CD4-positive, alpha-beta T cell treated with Interleukin-4 for 1 hour (primary cell): ENCODE measurements around the gene DDIT3.

ENCODE experiments used
- DNase-seq, 2 donors: peaks; one replicate each; pipeline ENCODE4 v3.0.0-alpha.2; 2020 to 2022

The DDIT3 gene

GRCh38 chr12:57546438-57547287, 26.3 kb upstream of the DDIT3 start, which contains the start of gene DCTN2:
Gene DCTN2, minus strand, starts transcription at chr12:57547192. Its CDS starts 129 bp downstream, at chr12:57547063.
- DNase-seq: peak; percentile 97

GRCh38 chr12:57545809-57546437, 25.6 kb upstream of the DDIT3 start:
- no peak for DNase-seq

- DNase-seq: no peak
Measured at GRCh38 chr12:57543581-57543980, 23.3 kb upstream of the DDIT3 start.

- no peak for DNase-seq
Measured at GRCh38 chr12:57541717-57542116, 21.4 kb upstream of the DDIT3 start.

- no peak for DNase-seq
Measured at GRCh38 chr12:57541001-57541400, 20.7 kb upstream of the DDIT3 start.

GRCh38 chr12:57539134-57539768, 18.9 kb upstream of the DDIT3 start:
- no peak for DNase-seq

GRCh38 chr12:57536597-57536942, 16.3 kb upstream of the DDIT3 start:
- DNase-seq: no peak

- DNase-seq: no peak
Measured at GRCh38 chr12:57535764-57536596, 15.7 kb upstream of the DDIT3 start.

GRCh38 chr12:57534991-57535543, 14.8 kb upstream of the DDIT3 start:
- no peak for DNase-seq

- no peak for DNase-seq
Measured at GRCh38 chr12:57534250-57534649, 13.9 kb upstream of the DDIT3 start.

GRCh38 chr12:57533108-57533507, 12.8 kb upstream of the DDIT3 start:
- DNase-seq: no peak

- no peak for DNase-seq
Measured at GRCh38 chr12:57531836-57532235, 11.5 kb upstream of the DDIT3 start.

GRCh38 chr12:57530396-57531142, 10.3 kb upstream of the DDIT3 start:
- no peak for DNase-seq

- DNase-seq: no peak
Measured at GRCh38 chr12:57529831-57530230, 9.5 kb upstream of the DDIT3 start.

- no peak for DNase-seq
Measured at GRCh38 chr12:57528831-57529555, 8.7 kb upstream of the DDIT3 start.

- DNase-seq: no peak
Measured at GRCh38 chr12:57528176-57528575, 7.9 kb upstream of the DDIT3 start.

- DNase-seq: no peak
Measured at GRCh38 chr12:57527184-57527583, 6.9 kb upstream of the DDIT3 start.

- no peak for DNase-seq
Measured at GRCh38 chr12:57526477-57527126, 6.3 kb upstream of the DDIT3 start.

- DNase-seq: no peak
Measured at GRCh38 chr12:57525615-57526383, 5.5 kb upstream of the DDIT3 start.
